ENCODE data around the gene CAMK2A. TPM values are rescaled to one million over a fixed set of nuclear protein-coding genes. Genes with fewer than 3 reads are reported as not detected.

The CAMK2A gene
- total and polyA plus RNA-seq, 2 donors (not counting 3 experiments of a cell fraction or from before 2014, with no cell fraction given) = not detected

GRCh38 chr5:150311015-150311692, 21.6 kb upstream of the CAMK2A start:
- no TSS peak for BruUV-seq (replicated peaks)

More at GRCh38 chr5:150311015-150311692, 21.6 kb upstream of the CAMK2A start:
- Histone ChIP-seq H3K9me3 (replicated peaks; ENCODE audit: control insufficient read depth, insufficient read depth, low read length) (no peaks in the 10 kb centered on the region), H2AFZ (ENCODE audit: low read depth, low read length) (no peak overlapping the region), H3K4me2 (ENCODE audit: insufficient read depth, low read length) (no peak overlapping the region), H4K20me1 (replicated peaks; ENCODE audit: control insufficient read depth, extremely low read depth, insufficient read depth, low read length) (no peaks in the 10 kb centered on the region), H3K79me2 (ENCODE audit: control insufficient read depth, insufficient read depth, low read length) (no peaks in the 10 kb centered on the region), H3K27me3 (ENCODE audit: control insufficient read depth in 2 of 2, insufficient read depth in 2 of 2, low read length in 2 of 2) (peaks cover 0 to 9% of the 10 kb centered on the region in 2 experiments), H3K4me1 (ENCODE audit: control insufficient read depth, extremely low read depth, insufficient read depth, low read length) (no peaks in the 10 kb centered on the region), H3K27ac (ENCODE audit: insufficient read depth, low read depth, low read length) (no peak overlapping the region), H3K9me1 (replicated peaks; ENCODE audit: control insufficient read depth, extremely low read depth, insufficient read depth, low read length) (no peaks in the 10 kb centered on the region), H3K9ac (replicated peaks; ENCODE audit: extremely low read depth, insufficient read depth, low read length) (no peak overlapping the region), H3K4me3 (replicated peaks in 1 of 3; ENCODE audit: insufficient read depth in 1 of 3, low read depth in 1 of 3, low read length in 3 of 3) (no peak overlapping the region), H3K36me3 (ENCODE audit: control insufficient read depth in 2 of 2, extremely low read depth in 1 of 2, insufficient read depth in 2 of 2, low read length in 2 of 2) (no peaks in the 10 kb centered on the region)
- FAIRE-seq = no peak
- dilution Hi-C loops (cut with MboI; ENCODE audit: extremely low pct_ligation_motif_present, low sequenced_read_pairs) = no loop called here
- ChIA-PET CTCF (interaction anchor here (0.7 to 1.8 kb wide), 3 partner anchors 9 to 66 kb away, joined by 3 to 6 read pairs (median 4); no protein-coding TSS in a partner anchor), POLR2A (no interaction called here)
- intact Hi-C loops (cut with micrococcal nuclease) = no loop called here
- no peak for DNase-seq (ENCODE audit: low read depth, low spot score)
- TF ChIP-seq, protein P1, sequence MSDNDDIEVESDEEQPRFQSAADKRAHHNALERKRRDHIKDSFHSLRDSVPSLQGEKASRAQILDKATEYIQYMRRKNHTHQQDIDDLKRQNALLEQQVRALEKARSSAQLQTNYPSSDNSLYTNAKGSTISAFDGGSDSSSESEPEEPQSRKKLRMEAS (IDR thresholded peaks at IDR 0.05; ENCODE audit: insufficient read depth, insufficient read length) = no peak
- no peak for TF ChIP-seq EZH2 (IDR thresholded peaks at IDR 0.05; ENCODE audit: borderline replicate concordance, low read depth, low read length, severe bottlenecking)
- TF ChIP-seq CTCF (IDR thresholded peaks at IDR 0.05; ENCODE audit: extremely low read depth in 1 of 2, insufficient read depth in 1 of 2, low read depth in 1 of 2, low read length in 2 of 2) = no peak
- no peak for TF ChIP-seq FOS (IDR thresholded peaks at IDR 0.05; ENCODE audit: borderline replicate concordance, insufficient read depth, low read length)
- TF ChIP-seq JUN (IDR thresholded peaks at IDR 0.05; ENCODE audit: borderline replicate concordance, insufficient read depth, insufficient read length, low read depth) = no peak
- no peak for TF ChIP-seq MYC (IDR thresholded peaks at IDR 0.05; ENCODE audit: low read depth, low read length)
- no peak for TF ChIP-seq GATA2 (IDR thresholded peaks at IDR 0.05; ENCODE audit: insufficient read depth, insufficient read length, low read depth, low read length)
- TF ChIP-seq POLR2A (IDR thresholded peaks at IDR 0.05; ENCODE audit: low read depth, low read length) = no peak

Measured in endothelial cell of umbilical vein (primary cell).